DND-41 (cell line): ENCODE results near the gene MAST3.

Source experiments
- EZH2 ChIP-seq: IDR thresholded peaks from 3 replicates; pipeline ENCODE4 v1.6.1; 2012; ENCODE audit warnings: borderline replicate concordance, low read depth, mild to moderate bottlenecking, moderate library complexity, low read length, inconsistent platforms; ENCODE audit not compliant: severe bottlenecking
- TF ChIP-seq, protein P1 (sequence below): IDR thresholded peaks from 2 replicates; pipeline ENCODE4 v1.5.1; 2012; ENCODE audit warnings: borderline replicate concordance, low read length, moderate library complexity, mild to moderate bottlenecking; ENCODE audit not compliant: poor library complexity, severe bottlenecking; ENCODE audit errors: extremely low read depth

- TF ChIP-seq, protein P1, sequence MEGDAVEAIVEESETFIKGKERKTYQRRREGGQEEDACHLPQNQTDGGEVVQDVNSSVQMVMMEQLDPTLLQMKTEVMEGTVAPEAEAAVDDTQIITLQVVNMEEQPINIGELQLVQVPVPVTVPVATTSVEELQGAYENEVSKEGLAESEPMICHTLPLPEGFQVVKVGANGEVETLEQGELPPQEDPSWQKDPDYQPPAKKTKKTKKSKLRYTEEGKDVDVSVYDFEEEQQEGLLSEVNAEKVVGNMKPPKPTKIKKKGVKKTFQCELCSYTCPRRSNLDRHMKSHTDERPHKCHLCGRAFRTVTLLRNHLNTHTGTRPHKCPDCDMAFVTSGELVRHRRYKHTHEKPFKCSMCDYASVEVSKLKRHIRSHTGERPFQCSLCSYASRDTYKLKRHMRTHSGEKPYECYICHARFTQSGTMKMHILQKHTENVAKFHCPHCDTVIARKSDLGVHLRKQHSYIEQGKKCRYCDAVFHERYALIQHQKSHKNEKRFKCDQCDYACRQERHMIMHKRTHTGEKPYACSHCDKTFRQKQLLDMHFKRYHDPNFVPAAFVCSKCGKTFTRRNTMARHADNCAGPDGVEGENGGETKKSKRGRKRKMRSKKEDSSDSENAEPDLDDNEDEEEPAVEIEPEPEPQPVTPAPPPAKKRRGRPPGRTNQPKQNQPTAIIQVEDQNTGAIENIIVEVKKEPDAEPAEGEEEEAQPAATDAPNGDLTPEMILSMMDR, result no peak
- no peak for TF ChIP-seq EZH2
Measured at GRCh38 chr19:18107235-18107634, 9.7 kb downstream of the MAST3 start.
